ENCODE results near the gene PHYKPL. TPM values are rescaled to one million over a fixed set of nuclear protein-coding genes. Genes with fewer than 3 reads are reported as not detected.

The PHYKPL gene
- total RNA-seq, 1 experiment from 2014 or later: 48.8 TPM

DNA sequence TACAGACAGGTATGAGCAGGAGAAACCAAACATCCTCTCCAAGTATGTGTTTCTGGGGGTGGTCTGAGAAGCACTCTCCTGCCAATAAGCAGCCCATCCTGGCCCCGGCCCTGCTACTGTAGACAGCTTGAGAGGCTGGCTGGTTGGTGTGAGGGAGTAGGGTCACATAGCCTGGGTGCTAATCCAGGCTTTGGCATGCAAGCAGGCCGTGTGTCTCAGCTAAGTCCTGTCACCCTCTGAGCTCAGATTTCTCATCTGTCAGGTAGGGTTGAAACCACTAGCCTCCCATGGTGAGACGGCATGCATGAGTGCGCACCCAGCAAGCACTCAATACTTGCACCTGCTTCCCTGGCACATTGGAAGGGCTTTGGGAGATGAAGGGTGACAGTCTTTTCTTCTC is 49.8 kb upstream of the PHYKPL start:
- H3K9ac ChIP-seq (ENCODE audit: extremely low read depth, insufficient read length, low read length): no peak overlapping the region
- no CpG with 5 or more reads among the region's 4 CpGs for WGBS (ENCODE audit: extremely low coverage, insufficient read length, low lambda C conversion rate)
- H3K14ac ChIP-seq (ENCODE audit: insufficient read depth, low read length): no peak overlapping the region
- no peak overlapping the region for H2BK12ac ChIP-seq (ENCODE audit: insufficient read length, low read depth, low read length)
- no peak overlapping the region for H2BK5ac ChIP-seq (ENCODE audit: insufficient read length, low read length)
- H3K79me1 ChIP-seq (ENCODE audit: insufficient read depth, low read depth, low read length, poor library complexity, severe bottlenecking): no peaks in the 10 kb centered on the region
- no peak overlapping the region for H2BK20ac ChIP-seq (ENCODE audit: low read depth, low read length, poor library complexity, severe bottlenecking)
- H3K23me2 ChIP-seq (ENCODE audit: insufficient read length, low read depth, low read length, poor library complexity, severe bottlenecking): no peaks in the 10 kb centered on the region
- H2AK5ac ChIP-seq (ENCODE audit: insufficient read length, low read length): no peak overlapping the region
- H3K4me2 ChIP-seq (ENCODE audit: insufficient read depth, insufficient read length, low read length): no peak overlapping the region
- Mint-ChIP-seq H3K27ac (no peak overlapping the region), H3K9me3 (peaks cover 5 to 6% of the 10 kb centered on the region in 2 experiments; a peak in 4 of 5 replicates), H3K4me1 (peaks cover 4 to 13% of the 10 kb centered on the region in 2 experiments), H3K4me3 (no peak overlapping the region), H3K27me3 (ENCODE audit: low read depth) (peaks cover 42% of the 10 kb centered on the region), H3K36me3 (ENCODE audit: insufficient read depth in 1 of 3, low read depth in 3 of 3) (peaks cover 0 to 2% (median 0%) of the 10 kb centered on the region in 3 experiments; a peak in 2 of 7 replicates)
- no peak overlapping the region for H3K23ac ChIP-seq (ENCODE audit: insufficient read length, low read depth, low read length)
- no peak overlapping the region for H3T11ph ChIP-seq (ENCODE audit: low read length)
- H2BK15ac ChIP-seq (ENCODE audit: low read depth, low read length): no peak overlapping the region
- no peaks in the 10 kb centered on the region for H3K4me1 ChIP-seq (ENCODE audit: insufficient read depth, low read length)
- no peak for DNase-seq
- no peaks in the 10 kb centered on the region for H3K79me2 ChIP-seq (ENCODE audit: insufficient read depth, low read length)
- H3K56ac ChIP-seq (ENCODE audit: insufficient read length, low read depth, low read length): no peak overlapping the region
- H3K4ac ChIP-seq (ENCODE audit: low read depth, low read length): no peak overlapping the region
- no peaks in the 10 kb centered on the region for H3K9me3 ChIP-seq (ENCODE audit: control insufficient read depth, low read depth, low read length)
- H2BK120ac ChIP-seq (ENCODE audit: low read depth, low read length, poor library complexity, severe bottlenecking): no peak overlapping the region
- no peak overlapping the region for H4K5ac ChIP-seq (ENCODE audit: insufficient read length, low read depth, low read length)
- no peak overlapping the region for H3K27ac ChIP-seq (ENCODE audit: insufficient read length, low read depth, low read length)
- H2AFZ ChIP-seq (ENCODE audit: low read length): no peak overlapping the region
- H4K20me1 ChIP-seq (ENCODE audit: control insufficient read depth, insufficient read depth, insufficient read length): no peaks in the 10 kb centered on the region
- no peak overlapping the region for H4K91ac ChIP-seq (ENCODE audit: insufficient read length, low read depth, low read length)
- no peaks in the 10 kb centered on the region for H3K27me3 ChIP-seq (ENCODE audit: insufficient read depth, low read length)
- TF ChIP-seq, protein P1, sequence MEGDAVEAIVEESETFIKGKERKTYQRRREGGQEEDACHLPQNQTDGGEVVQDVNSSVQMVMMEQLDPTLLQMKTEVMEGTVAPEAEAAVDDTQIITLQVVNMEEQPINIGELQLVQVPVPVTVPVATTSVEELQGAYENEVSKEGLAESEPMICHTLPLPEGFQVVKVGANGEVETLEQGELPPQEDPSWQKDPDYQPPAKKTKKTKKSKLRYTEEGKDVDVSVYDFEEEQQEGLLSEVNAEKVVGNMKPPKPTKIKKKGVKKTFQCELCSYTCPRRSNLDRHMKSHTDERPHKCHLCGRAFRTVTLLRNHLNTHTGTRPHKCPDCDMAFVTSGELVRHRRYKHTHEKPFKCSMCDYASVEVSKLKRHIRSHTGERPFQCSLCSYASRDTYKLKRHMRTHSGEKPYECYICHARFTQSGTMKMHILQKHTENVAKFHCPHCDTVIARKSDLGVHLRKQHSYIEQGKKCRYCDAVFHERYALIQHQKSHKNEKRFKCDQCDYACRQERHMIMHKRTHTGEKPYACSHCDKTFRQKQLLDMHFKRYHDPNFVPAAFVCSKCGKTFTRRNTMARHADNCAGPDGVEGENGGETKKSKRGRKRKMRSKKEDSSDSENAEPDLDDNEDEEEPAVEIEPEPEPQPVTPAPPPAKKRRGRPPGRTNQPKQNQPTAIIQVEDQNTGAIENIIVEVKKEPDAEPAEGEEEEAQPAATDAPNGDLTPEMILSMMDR (conservative IDR thresholded peaks at IDR 0.05): no peak
- H4K8ac ChIP-seq (replicated peaks; ENCODE audit: insufficient read length, low read depth, low read length): no peak overlapping the region
- H3K18ac ChIP-seq (ENCODE audit: insufficient read length, low read depth, low read length): no peak overlapping the region
